Measurements from ENCODE around the gene HSBP1. TPM values are rescaled to one million over a fixed set of nuclear protein-coding genes. Genes with fewer than 3 reads are reported as not detected.

The HSBP1 gene
- total and polyA plus RNA-seq, 9 of the 15 experiments (the other 6 are each of a cell fraction or from before 2014, with no cell fraction given), result 84.9 to 677 (median 204) TPM

DNA sequence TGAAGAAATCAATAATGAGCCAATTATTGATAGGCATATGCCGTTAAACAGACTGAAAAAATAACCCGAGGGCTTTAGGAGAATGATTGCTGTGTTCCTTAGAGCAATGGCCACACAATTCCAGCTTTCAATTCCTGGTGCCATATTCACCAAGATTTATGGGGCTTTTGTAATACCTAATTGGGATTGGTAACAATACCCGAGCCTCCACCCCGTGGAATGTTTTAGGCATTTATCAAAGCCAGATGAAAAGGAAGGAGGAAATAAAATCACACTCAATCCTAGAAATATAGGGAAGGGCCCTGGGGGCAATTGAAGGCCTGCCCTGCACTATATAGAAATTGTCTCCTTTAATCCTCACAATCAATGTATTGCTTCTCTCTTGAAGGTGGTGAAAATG lies 49.0 kb downstream of the HSBP1 start:
- no peaks in the 10 kb centered on the region for H3K36me3 ChIP-seq (ENCODE audit: control insufficient read depth, insufficient read depth, low read length)
- ATAC-seq (no peak), FAIRE-seq (no peak), DNase-seq (ENCODE audit: extremely low read depth in 1 of 4, low spot score in 3 of 4) (no peak)
- no peak overlapping the region for H3K4me2 ChIP-seq (ENCODE audit: insufficient read depth, low read length)
- no peak overlapping the region for H2AFZ ChIP-seq (ENCODE audit: low read depth, low read length)
- H3K9me1 ChIP-seq (ENCODE audit: control insufficient read depth, insufficient read depth, low read length), result no peaks in the 10 kb centered on the region
- CTCF ChIA-PET (ENCODE audit: low intra/inter-chr PET ratio), result no interaction called here
- no peak overlapping the region for H3K4me3 ChIP-seq
- POLR2A ChIA-PET, result interaction anchor here (0.6 kb wide), 1 partner anchor 255 kb away, joined by 3 read pairs; no protein-coding TSS in a partner anchor
- intact Hi-C loops (cut with micrococcal nuclease), result no loop called here
- H3K9ac ChIP-seq (ENCODE audit: insufficient read depth in 1 of 2, low read depth in 2 of 2, low read length in 2 of 2), result no peak overlapping the region
- H3K4me1 ChIP-seq (replicated peaks in 1 of 2; ENCODE audit: control insufficient read depth in 2 of 2, insufficient read depth in 2 of 2, low read length in 2 of 2), result no peaks in the 10 kb centered on the region; a peak in 1 of 5 replicates
- 0% methylated on average over 4 of the region's 4 CpGs for WGBS (ENCODE audit: insufficient coverage, low coverage, missing lambda C conversion rate)
- H4K20me1 ChIP-seq (replicated peaks; ENCODE audit: control insufficient read depth, insufficient read depth, low read length), result no peaks in the 10 kb centered on the region; the same call in 1 of the 2 replicates
- BruUV-seq (replicated peaks), result no TSS peak
- H3K27ac ChIP-seq (ENCODE audit: extremely low read depth, low read depth, low read length), result no peak overlapping the region
- in situ Hi-C loops (cut with MboI), result no loop called here
- peaks cover 73 to 77% of the 10 kb centered on the region in 2 experiments for H3K27me3 ChIP-seq (ENCODE audit: control insufficient read depth in 2 of 2, insufficient read depth in 2 of 2, low read length in 2 of 2)
- H3K79me2 ChIP-seq (ENCODE audit: control insufficient read depth, insufficient read depth, low read length), result no peaks in the 10 kb centered on the region
- no peaks in the 10 kb centered on the region for H3K9me3 ChIP-seq (replicated peaks; ENCODE audit: control insufficient read depth, insufficient read depth, low read depth, low read length)
- TF ChIP-seq PYGO2 (tag; IDR thresholded peaks at IDR 0.05), result no peak
- no peak for TF ChIP-seq EP400 (IDR thresholded peaks at IDR 0.05)
- TF ChIP-seq, protein P1, sequence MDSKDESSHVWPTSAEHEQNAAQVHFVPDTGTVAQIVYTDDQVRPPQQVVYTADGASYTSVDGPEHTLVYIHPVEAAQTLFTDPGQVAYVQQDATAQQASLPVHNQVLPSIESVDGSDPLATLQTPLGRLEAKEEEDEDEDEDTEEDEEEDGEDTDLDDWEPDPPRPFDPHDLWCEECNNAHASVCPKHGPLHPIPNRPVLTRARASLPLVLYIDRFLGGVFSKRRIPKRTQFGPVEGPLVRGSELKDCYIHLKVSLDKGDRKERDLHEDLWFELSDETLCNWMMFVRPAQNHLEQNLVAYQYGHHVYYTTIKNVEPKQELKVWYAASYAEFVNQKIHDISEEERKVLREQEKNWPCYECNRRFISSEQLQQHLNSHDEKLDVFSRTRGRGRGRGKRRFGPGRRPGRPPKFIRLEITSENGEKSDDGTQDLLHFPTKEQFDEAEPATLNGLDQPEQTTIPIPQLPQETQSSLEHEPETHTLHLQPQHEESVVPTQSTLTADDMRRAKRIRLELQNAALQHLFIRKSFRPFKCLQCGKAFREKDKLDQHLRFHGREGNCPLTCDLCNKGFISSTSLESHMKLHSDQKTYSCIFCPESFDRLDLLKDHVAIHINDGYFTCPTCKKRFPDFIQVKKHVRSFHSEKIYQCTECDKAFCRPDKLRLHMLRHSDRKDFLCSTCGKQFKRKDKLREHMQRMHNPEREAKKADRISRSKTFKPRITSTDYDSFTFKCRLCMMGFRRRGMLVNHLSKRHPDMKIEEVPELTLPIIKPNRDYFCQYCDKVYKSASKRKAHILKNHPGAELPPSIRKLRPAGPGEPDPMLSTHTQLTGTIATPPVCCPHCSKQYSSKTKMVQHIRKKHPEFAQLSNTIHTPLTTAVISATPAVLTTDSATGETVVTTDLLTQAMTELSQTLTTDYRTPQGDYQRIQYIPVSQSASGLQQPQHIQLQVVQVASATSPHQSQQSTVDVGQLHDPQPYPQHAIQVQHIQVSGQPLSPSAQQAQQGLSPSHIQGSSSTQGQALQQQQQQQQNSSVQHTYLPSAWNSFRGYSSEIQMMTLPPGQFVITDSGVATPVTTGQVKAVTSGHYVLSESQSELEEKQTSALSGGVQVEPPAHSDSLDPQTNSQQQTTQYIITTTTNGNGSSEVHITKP (IDR thresholded peaks at IDR 0.05; ENCODE audit: partially characterized antibody), result no peak
- no peak for TF ChIP-seq ZNF785 (CRISPR knock-in tag; IDR thresholded peaks at IDR 0.05)
- TF ChIP-seq, protein P2, sequence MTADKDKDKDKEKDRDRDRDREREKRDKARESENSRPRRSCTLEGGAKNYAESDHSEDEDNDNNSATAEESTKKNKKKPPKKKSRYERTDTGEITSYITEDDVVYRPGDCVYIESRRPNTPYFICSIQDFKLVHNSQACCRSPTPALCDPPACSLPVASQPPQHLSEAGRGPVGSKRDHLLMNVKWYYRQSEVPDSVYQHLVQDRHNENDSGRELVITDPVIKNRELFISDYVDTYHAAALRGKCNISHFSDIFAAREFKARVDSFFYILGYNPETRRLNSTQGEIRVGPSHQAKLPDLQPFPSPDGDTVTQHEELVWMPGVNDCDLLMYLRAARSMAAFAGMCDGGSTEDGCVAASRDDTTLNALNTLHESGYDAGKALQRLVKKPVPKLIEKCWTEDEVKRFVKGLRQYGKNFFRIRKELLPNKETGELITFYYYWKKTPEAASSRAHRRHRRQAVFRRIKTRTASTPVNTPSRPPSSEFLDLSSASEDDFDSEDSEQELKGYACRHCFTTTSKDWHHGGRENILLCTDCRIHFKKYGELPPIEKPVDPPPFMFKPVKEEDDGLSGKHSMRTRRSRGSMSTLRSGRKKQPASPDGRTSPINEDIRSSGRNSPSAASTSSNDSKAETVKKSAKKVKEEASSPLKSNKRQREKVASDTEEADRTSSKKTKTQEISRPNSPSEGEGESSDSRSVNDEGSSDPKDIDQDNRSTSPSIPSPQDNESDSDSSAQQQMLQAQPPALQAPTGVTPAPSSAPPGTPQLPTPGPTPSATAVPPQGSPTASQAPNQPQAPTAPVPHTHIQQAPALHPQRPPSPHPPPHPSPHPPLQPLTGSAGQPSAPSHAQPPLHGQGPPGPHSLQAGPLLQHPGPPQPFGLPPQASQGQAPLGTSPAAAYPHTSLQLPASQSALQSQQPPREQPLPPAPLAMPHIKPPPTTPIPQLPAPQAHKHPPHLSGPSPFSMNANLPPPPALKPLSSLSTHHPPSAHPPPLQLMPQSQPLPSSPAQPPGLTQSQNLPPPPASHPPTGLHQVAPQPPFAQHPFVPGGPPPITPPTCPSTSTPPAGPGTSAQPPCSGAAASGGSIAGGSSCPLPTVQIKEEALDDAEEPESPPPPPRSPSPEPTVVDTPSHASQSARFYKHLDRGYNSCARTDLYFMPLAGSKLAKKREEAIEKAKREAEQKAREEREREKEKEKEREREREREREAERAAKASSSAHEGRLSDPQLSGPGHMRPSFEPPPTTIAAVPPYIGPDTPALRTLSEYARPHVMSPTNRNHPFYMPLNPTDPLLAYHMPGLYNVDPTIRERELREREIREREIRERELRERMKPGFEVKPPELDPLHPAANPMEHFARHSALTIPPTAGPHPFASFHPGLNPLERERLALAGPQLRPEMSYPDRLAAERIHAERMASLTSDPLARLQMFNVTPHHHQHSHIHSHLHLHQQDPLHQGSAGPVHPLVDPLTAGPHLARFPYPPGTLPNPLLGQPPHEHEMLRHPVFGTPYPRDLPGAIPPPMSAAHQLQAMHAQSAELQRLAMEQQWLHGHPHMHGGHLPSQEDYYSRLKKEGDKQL (CRISPR knock-in tag; IDR thresholded peaks at IDR 0.05; ENCODE audit: borderline replicate concordance), result no peak
- TF ChIP-seq CSDE1 (IDR thresholded peaks at IDR 0.05), result no peak
- TF ChIP-seq ZNF644 (tag; IDR thresholded peaks at IDR 0.05; ENCODE audit: low read depth), result no peak
- no peak for TF ChIP-seq STAG1 (CRISPR knock-in tag; IDR thresholded peaks at IDR 0.05; ENCODE audit: borderline replicate concordance)
- TF ChIP-seq CAMTA2 (CRISPR knock-in tag; conservative IDR thresholded peaks at IDR 0.05), result no peak
- TF ChIP-seq, protein P3, sequence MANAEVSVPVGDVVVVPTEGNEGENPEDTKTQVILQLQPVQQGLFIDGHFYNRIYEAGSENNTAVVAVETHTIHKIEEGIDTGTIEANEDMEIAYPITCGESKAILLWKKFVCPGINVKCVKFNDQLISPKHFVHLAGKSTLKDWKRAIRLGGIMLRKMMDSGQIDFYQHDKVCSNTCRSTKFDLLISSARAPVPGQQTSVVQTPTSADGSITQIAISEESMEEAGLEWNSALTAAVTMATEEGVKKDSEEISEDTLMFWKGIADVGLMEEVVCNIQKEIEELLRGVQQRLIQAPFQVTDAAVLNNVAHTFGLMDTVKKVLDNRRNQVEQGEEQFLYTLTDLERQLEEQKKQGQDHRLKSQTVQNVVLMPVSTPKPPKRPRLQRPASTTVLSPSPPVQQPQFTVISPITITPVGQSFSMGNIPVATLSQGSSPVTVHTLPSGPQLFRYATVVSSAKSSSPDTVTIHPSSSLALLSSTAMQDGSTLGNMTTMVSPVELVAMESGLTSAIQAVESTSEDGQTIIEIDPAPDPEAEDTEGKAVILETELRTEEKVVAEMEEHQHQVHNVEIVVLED (CRISPR knock-in tag; IDR thresholded peaks at IDR 0.05), result no peak
- TF ChIP-seq SMARCC2 (IDR thresholded peaks at IDR 0.05; ENCODE audit: low read depth), result no peak
- TF ChIP-seq CCNT2 (IDR thresholded peaks at IDR 0.05; ENCODE audit: borderline replicate concordance, extremely low read depth, insufficient read length, low read depth, low read length), result no peak

Measured in K562 (cell line).